H9 (cell line): ENCODE results near the gene NOXA1. TPM values are rescaled to one million over a fixed set of nuclear protein-coding genes. Genes with fewer than 3 reads are reported as not detected.

Experiments used
- DNase-seq: peaks from one replicate; pipeline ENCODE4 v3.0.0-alpha.2; 2017
- H2AFZ ChIP-seq: one replicate; pipeline ENCODE4 v1.6.1; 2013; ENCODE audit warnings: mild to moderate bottlenecking, low read length, control low read depth, moderate library complexity
- H2AK5ac ChIP-seq: 2 replicates; pipeline ENCODE4 v1.6.1; 2013; ENCODE audit warnings: low read length, control low read depth, mixed read lengths; ENCODE audit not compliant: insufficient read length
- H2BK120ac ChIP-seq: one replicate; pipeline ENCODE4 v1.6.1; 2013; ENCODE audit warnings: low read depth, mild to moderate bottlenecking, low read length, control low read depth, inconsistent platforms; ENCODE audit not compliant: poor library complexity, severe bottlenecking
- H2BK12ac ChIP-seq: 2 replicates; pipeline ENCODE4 v1.6.1; 2013; ENCODE audit warnings: low read length, control low read depth, mixed read lengths, low read depth; ENCODE audit not compliant: insufficient read length
- H2BK15ac ChIP-seq: 2 replicates; pipeline ENCODE4 v1.6.1; 2013; ENCODE audit warnings: low read depth, low read length, control low read depth
- H2BK20ac ChIP-seq: one replicate; pipeline ENCODE4 v1.6.1; 2013; ENCODE audit warnings: low read depth, mild to moderate bottlenecking, low read length, control low read depth, inconsistent platforms; ENCODE audit not compliant: poor library complexity, severe bottlenecking
- H2BK5ac ChIP-seq: 2 replicates; pipeline ENCODE4 v1.6.1; 2013; ENCODE audit warnings: low read length, control low read depth, mixed read lengths; ENCODE audit not compliant: insufficient read length
- H3K14ac ChIP-seq: 2 replicates; pipeline ENCODE4 v1.6.1; 2013; ENCODE audit warnings: low read length, control low read depth; ENCODE audit not compliant: insufficient read depth
- H3K18ac ChIP-seq: 2 replicates; pipeline ENCODE4 v1.6.1; 2013; ENCODE audit warnings: low read depth, mild to moderate bottlenecking, mixed read lengths, low read length, control low read depth; ENCODE audit not compliant: insufficient read length
- H3K23ac ChIP-seq: 2 replicates; pipeline ENCODE4 v1.6.1; 2013; ENCODE audit warnings: low read length, control low read depth, mixed read lengths, low read depth; ENCODE audit not compliant: insufficient read length
- H3K23me2 ChIP-seq: 2 replicates; pipeline ENCODE4 v1.6.1; 2013; ENCODE audit warnings: low read depth, mild to moderate bottlenecking, mixed read lengths, low read length, control low read depth; ENCODE audit not compliant: insufficient read length, poor library complexity, severe bottlenecking
- H3K27ac ChIP-seq: 2 replicates; pipeline ENCODE4 v1.5.1; 2013; ENCODE audit warnings: low read length, control low read depth, mixed read lengths, low read depth; ENCODE audit not compliant: insufficient read length
- H3K27me3 ChIP-seq: 2 replicates; pipeline ENCODE4 v1.6.1; 2013; ENCODE audit warnings: low read length, control low read depth, inconsistent platforms; ENCODE audit not compliant: insufficient read depth
- H3K4ac ChIP-seq: 2 replicates; pipeline ENCODE4 v1.6.1; 2013; ENCODE audit warnings: low read depth, mild to moderate bottlenecking, control low read depth, inconsistent platforms, low read length, moderate library complexity
- H3K4me1 ChIP-seq: 2 replicates; pipeline ENCODE4 v1.6.1; 2013; ENCODE audit warnings: low read length, control low read depth, inconsistent platforms; ENCODE audit not compliant: insufficient read depth
- H3K4me2 ChIP-seq: 2 replicates; pipeline ENCODE4 v1.6.1; 2013; ENCODE audit warnings: low read length, control low read depth, mixed read lengths; ENCODE audit not compliant: insufficient read length, insufficient read depth
- H3K56ac ChIP-seq: 2 replicates; pipeline ENCODE4 v1.6.1; 2013; ENCODE audit warnings: low read depth, mild to moderate bottlenecking, mixed read lengths, low read length, control low read depth; ENCODE audit not compliant: insufficient read length
- H3K79me1 ChIP-seq: 2 replicates; pipeline ENCODE4 v1.6.1; 2013; ENCODE audit warnings: low read depth, mild to moderate bottlenecking, moderate library complexity, low read length, control low read depth, inconsistent platforms; ENCODE audit not compliant: insufficient read depth, poor library complexity, severe bottlenecking
- H3K79me2 ChIP-seq: 2 replicates; pipeline ENCODE4 v1.6.1; 2013; ENCODE audit warnings: low read length, control low read depth, inconsistent platforms; ENCODE audit not compliant: insufficient read depth
- H3K9ac ChIP-seq: 2 replicates; pipeline ENCODE4 v1.6.1; 2013; ENCODE audit warnings: low read length, control low read depth, mixed read lengths; ENCODE audit not compliant: insufficient read length; ENCODE audit errors: extremely low read depth
- H3K9me3 ChIP-seq: one replicate; pipeline ENCODE4 v1.6.1; 2013; ENCODE audit warnings: low read depth, low read length, inconsistent platforms; ENCODE audit not compliant: control insufficient read depth
- H3T11ph ChIP-seq: one replicate; pipeline ENCODE4 v1.6.1; 2013; ENCODE audit warnings: mild to moderate bottlenecking, low read length, control low read depth, inconsistent platforms
- H4K20me1 ChIP-seq: one replicate; pipeline ENCODE4 v1.6.1; 2013; ENCODE audit not compliant: control insufficient read depth, insufficient read length, insufficient read depth
- H4K5ac ChIP-seq: 2 replicates; pipeline ENCODE4 v1.6.1; 2013; ENCODE audit warnings: low read depth, mild to moderate bottlenecking, mixed read lengths, low read length, control low read depth; ENCODE audit not compliant: insufficient read length
- H4K8ac ChIP-seq: replicated peaks from 2 replicates; pipeline ENCODE4 v1.6.1; 2013; ENCODE audit warnings: low read length, control low read depth, mixed read lengths, low read depth; ENCODE audit not compliant: insufficient read length
- H4K91ac ChIP-seq: 2 replicates; pipeline ENCODE4 v1.6.1; 2013; ENCODE audit warnings: low read depth, mild to moderate bottlenecking, moderate library complexity, mixed read lengths, low read length, control low read depth; ENCODE audit not compliant: insufficient read length
- H3K27ac Mint-ChIP-seq, 3 experiments: 2 replicates in 2 of 3; 3 replicates in 1 of 3; pipeline ENCODE4 v1.8.0; 2020 to 2021; ENCODE audit warnings: mixed read lengths in 3 of 3, mild to moderate bottlenecking in 1 of 3, moderate library complexity in 1 of 3
- H3K27me3 Mint-ChIP-seq: 2 replicates; pipeline ENCODE4 v1.8.0; 2021; ENCODE audit warnings: low read depth, mild to moderate bottlenecking, moderate library complexity, mixed read lengths
- H3K36me3 Mint-ChIP-seq, 3 experiments: 2 replicates in 2 of 3; 3 replicates in 1 of 3; pipeline ENCODE4 v1.8.0; 2020 to 2021; ENCODE audit warnings: low read depth in 3 of 3, mixed read lengths in 3 of 3; ENCODE audit not compliant: insufficient read depth in 1 of 3
- H3K4me1 Mint-ChIP-seq, 2 experiments: 2 replicates each; pipeline ENCODE4 v1.8.0; 2020; ENCODE audit warnings: mixed read lengths in 2 of 2
- H3K4me3 Mint-ChIP-seq, 2 experiments: 2 replicates in 1 of 2; 3 replicates in 1 of 2; pipeline ENCODE4 v1.8.0; 2020 to 2021; ENCODE audit warnings: mild to moderate bottlenecking in 2 of 2, mixed read lengths in 2 of 2, moderate library complexity in 1 of 2
- H3K9me3 Mint-ChIP-seq, 2 experiments: 2 replicates in 1 of 2; 3 replicates in 1 of 2; pipeline ENCODE4 v1.8.0; 2020; ENCODE audit warnings: mild to moderate bottlenecking in 2 of 2, mixed read lengths in 2 of 2, moderate library complexity in 1 of 2
- CTCF ChIP-seq: fragments of 200-600 bp; sonication (generic); conservative IDR thresholded peaks from 3 replicates; pipeline ENCODE4 v1.8.0; 2021; ENCODE audit warnings: antibody characterized with exemption, mild to moderate bottlenecking
- WGBS: extraction: QIAGEN DNeasy Blood & Tissue Kit; methylation state at CpG from one replicate; pipeline ENCODE4 v1.1.7; 2013; ENCODE audit warnings: missing lambda C conversion rate, low lambda C conversion rate, mixed read lengths; ENCODE audit not compliant: insufficient read length; ENCODE audit errors: extremely low coverage; 5-methylcytosine and 5-hydroxymethylcytosine counted together
- total RNA-seq: library from RNA; stranded (reverse); gene quantifications from 2 replicates; pipeline ENCODE4 v1.2.1, GENCODE V29; 2021

Gene NOXA1
- total RNA-seq, 1 experiment from 2014 or later, result 2.0 TPM

DNA sequence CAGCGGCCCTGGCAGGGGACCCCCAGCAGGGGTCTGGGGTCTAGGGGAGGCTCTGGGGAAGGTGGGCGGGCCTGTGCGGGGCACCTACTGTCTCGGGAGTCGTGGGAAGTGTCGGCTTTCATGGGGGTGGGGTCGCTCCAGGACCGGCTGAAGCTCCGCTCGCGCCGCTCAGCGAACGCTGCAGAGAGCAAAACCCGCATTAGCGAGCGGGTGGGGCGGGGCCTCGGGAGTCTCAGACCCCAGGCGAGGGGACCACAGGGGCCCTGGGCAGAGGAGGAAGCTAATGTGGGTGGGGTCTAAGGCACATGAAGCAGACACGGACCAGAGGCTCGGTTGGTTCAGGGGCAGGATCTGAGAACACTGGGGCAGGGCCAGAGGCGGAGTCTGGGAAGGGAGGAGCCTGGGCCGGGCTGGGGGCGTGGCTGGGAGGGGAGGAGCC is 30.5 kb downstream of the NOXA1 start:
- no CpG with 5 or more reads among the region's 25 CpGs for WGBS

More for the DNA sequence above, 30.5 kb downstream of the NOXA1 start:
- Mint-ChIP-seq H3K36me3 (peaks cover 0 to 31% (median 15%) of the 10 kb centered on the region in 3 experiments; a peak in 5 of 7 replicates), H3K27me3 (no peaks in the 10 kb centered on the region), H3K4me3 (peak overlapping the region; percentile 66 to 79), H3K4me1 (peaks cover 5 to 14% of the 10 kb centered on the region in 2 experiments; a peak in 3 of 4 replicates), H3K9me3 (no peaks in the 10 kb centered on the region), H3K27ac (peak overlapping the region in 1 of 3 experiments; percentile 86; a peak in 1 of 7 replicates)
- no peak for TF ChIP-seq CTCF
- H2BK12ac ChIP-seq, result no peak overlapping the region
- H2BK20ac ChIP-seq, result no peak overlapping the region
- H2AFZ ChIP-seq, result no peak overlapping the region
- H3K56ac ChIP-seq, result no peak overlapping the region
- H3K79me1 ChIP-seq, result no peaks in the 10 kb centered on the region
- no peaks in the 10 kb centered on the region for H3K4me1 ChIP-seq
- no peak overlapping the region for H4K5ac ChIP-seq
- H3K4ac ChIP-seq, result no peak overlapping the region
- H4K20me1 ChIP-seq, result peaks cover 6% of the 10 kb centered on the region
- H3K18ac ChIP-seq, result no peak overlapping the region
- no peak overlapping the region for H3K27ac ChIP-seq
- DNase-seq, result peak; percentile 95
- H4K8ac ChIP-seq, result no peak overlapping the region
- H3K4me2 ChIP-seq, result peak overlapping the region; percentile 42
- H2AK5ac ChIP-seq, result no peak overlapping the region
- no peak overlapping the region for H3K9ac ChIP-seq
- no peak overlapping the region for H2BK15ac ChIP-seq
- no peak overlapping the region for H2BK5ac ChIP-seq
- H3T11ph ChIP-seq, result no peak overlapping the region
- no peaks in the 10 kb centered on the region for H3K79me2 ChIP-seq
- no peaks in the 10 kb centered on the region for H3K9me3 ChIP-seq
- no peak overlapping the region for H3K23ac ChIP-seq
- H3K27me3 ChIP-seq, result no peaks in the 10 kb centered on the region
- no peak overlapping the region for H4K91ac ChIP-seq
- H2BK120ac ChIP-seq, result no peak overlapping the region
- H3K14ac ChIP-seq, result no peak overlapping the region
- peaks cover 4% of the 10 kb centered on the region for H3K23me2 ChIP-seq
